ENCODE results near the gene PODXL. TPM values are rescaled to one million over a fixed set of nuclear protein-coding genes. Genes with fewer than 3 reads are reported as not detected.
"Not testable (repeated sequence)": the region's sequence is repeated elsewhere in the genome, so short reads cannot be mapped to it uniquely, and the experiment has no call there.

The PODXL gene
- total RNA-seq, 2 experiments from 2014 or later, result 0.45 to 0.51 TPM

- intact Hi-C loops (cut with micrococcal nuclease), result no loop called here
- Mint-ChIP-seq H3K9me3 (no peaks in the 10 kb centered on the region), H3K4me3 (no peak overlapping the region), H3K36me3 (ENCODE audit: low read depth) (no peaks in the 10 kb centered on the region), H3K4me1 (ENCODE audit: low read depth) (peaks cover 37% of the 10 kb centered on the region), H3K27ac (no peak overlapping the region), H3K27me3 (peaks cover 4% of the 10 kb centered on the region)
- DNase-seq, result no peak
- CTCF ChIA-PET, result interaction anchor here (1.3 to 2.1 kb wide), 4 partner anchors 9 to 149 kb away, joined by 4 to 16 read pairs (median 6); no protein-coding TSS in a partner anchor
- TF ChIP-seq, protein P1, sequence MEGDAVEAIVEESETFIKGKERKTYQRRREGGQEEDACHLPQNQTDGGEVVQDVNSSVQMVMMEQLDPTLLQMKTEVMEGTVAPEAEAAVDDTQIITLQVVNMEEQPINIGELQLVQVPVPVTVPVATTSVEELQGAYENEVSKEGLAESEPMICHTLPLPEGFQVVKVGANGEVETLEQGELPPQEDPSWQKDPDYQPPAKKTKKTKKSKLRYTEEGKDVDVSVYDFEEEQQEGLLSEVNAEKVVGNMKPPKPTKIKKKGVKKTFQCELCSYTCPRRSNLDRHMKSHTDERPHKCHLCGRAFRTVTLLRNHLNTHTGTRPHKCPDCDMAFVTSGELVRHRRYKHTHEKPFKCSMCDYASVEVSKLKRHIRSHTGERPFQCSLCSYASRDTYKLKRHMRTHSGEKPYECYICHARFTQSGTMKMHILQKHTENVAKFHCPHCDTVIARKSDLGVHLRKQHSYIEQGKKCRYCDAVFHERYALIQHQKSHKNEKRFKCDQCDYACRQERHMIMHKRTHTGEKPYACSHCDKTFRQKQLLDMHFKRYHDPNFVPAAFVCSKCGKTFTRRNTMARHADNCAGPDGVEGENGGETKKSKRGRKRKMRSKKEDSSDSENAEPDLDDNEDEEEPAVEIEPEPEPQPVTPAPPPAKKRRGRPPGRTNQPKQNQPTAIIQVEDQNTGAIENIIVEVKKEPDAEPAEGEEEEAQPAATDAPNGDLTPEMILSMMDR (IDR thresholded peaks at IDR 0.05), result no peak
- POLR2A ChIA-PET, result interaction anchor here (1.0 kb wide), 1 partner anchor 396 kb away, joined by 3 read pairs; no protein-coding TSS in a partner anchor
- ATAC-seq, result no peak
These were observed 50.5 kb downstream of the PODXL start for GRCh38 chr7:131505636-131506557.

DNA sequence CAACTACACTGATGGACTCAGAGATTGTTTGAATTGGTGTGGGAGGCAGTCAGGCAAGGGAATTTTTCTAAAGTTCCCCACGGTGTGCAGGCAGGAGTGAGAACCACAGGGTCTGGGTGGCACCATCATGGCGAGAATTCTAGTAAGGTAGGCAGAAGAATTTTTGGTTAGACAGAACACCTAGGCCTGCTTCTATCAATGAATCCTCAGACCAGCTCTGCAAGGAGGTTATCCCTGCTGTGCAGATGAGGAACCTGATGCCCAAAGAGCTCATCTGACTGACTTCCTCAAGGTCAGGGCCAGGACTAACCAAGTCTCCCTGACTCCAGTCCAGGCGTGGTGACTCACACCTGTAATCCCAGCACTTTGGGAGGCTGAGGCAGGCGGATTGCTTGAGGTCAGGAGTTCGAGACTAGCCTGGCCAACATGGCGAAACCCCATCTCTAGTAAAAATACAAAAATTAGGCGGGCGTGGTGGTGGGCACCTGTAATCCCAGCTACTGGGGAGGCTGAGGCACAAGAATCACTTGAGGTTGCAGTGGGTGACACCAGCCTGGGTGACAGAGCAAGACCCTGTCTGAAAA lies 51.3 kb downstream of the PODXL start:
- H3K36me3 Mint-ChIP-seq (ENCODE audit: low read depth); H3K27ac Mint-ChIP-seq; DNase-seq; intact Hi-C loops (cut with micrococcal nuclease); H3K4me3 Mint-ChIP-seq; ATAC-seq; H3K9me3 Mint-ChIP-seq; H3K27me3 Mint-ChIP-seq: not testable (repeated sequence)
- CTCF ChIA-PET, result interaction anchor here (0.7 to 1.9 kb wide), 3 partner anchors 9 to 150 kb away, joined by 3 to 16 read pairs (median 4); no protein-coding TSS in a partner anchor
- POLR2A ChIA-PET, result interaction anchor here (1.0 kb wide), 1 partner anchor 395 kb away, joined by 3 read pairs; no protein-coding TSS in a partner anchor
- H3K4me1 Mint-ChIP-seq (ENCODE audit: low read depth), result peaks cover 44% of the 10 kb centered on the region

GRCh38 chr7:131504157-131504899 lies 52.1 kb downstream of the PODXL start:
- no peak for DNase-seq
- Mint-ChIP-seq H3K4me3 (no peak overlapping the region), H3K9me3 (no peaks in the 10 kb centered on the region), H3K27me3 (peaks cover 4% of the 10 kb centered on the region), H3K4me1 (ENCODE audit: low read depth) (peaks cover 44% of the 10 kb centered on the region), H3K36me3 (ENCODE audit: low read depth) (no peaks in the 10 kb centered on the region), H3K27ac (no peak overlapping the region)
- intact Hi-C loops (cut with micrococcal nuclease), result no loop called here
- TF ChIP-seq, protein P1 (IDR thresholded peaks at IDR 0.05), result no peak
- ChIA-PET POLR2A (interaction anchor here (1.0 kb wide), 1 partner anchor 394 kb away, joined by 3 read pairs; no protein-coding TSS in a partner anchor), CTCF (interaction anchor here (0.7 to 1.9 kb wide), 4 partner anchors 9 to 150 kb away, joined by 3 to 16 read pairs (median 4); no protein-coding TSS in a partner anchor)
- ATAC-seq, result no peak

- no peak for ATAC-seq
- DNase-seq, result no peak
- intact Hi-C loops (cut with micrococcal nuclease), result no loop called here
- POLR2A ChIA-PET, result no interaction called here
- Mint-ChIP-seq H3K4me1 (ENCODE audit: low read depth) (peaks cover 44% of the 10 kb centered on the region), H3K27ac (no peak overlapping the region), H3K27me3 (no peaks in the 10 kb centered on the region), H3K4me3 (no peak overlapping the region), H3K9me3 (no peaks in the 10 kb centered on the region), H3K36me3 (ENCODE audit: low read depth) (no peaks in the 10 kb centered on the region)
- CTCF ChIA-PET, result interaction anchor here (1.0 to 1.9 kb wide), 4 partner anchors 10 to 43 kb away, joined by 4 to 16 read pairs (median 4); no protein-coding TSS in a partner anchor
- TF ChIP-seq, protein P1 (IDR thresholded peaks at IDR 0.05), result no peak
These were observed 52.8 kb downstream of the PODXL start for GRCh38 chr7:131503639-131504038.
